Vagina (tissue), 2 donors: ENCODE measurements around the gene EFCC1. TPM values are rescaled to one million over a fixed set of nuclear protein-coding genes. Genes with fewer than 3 reads are reported as not detected.

ENCODE experiments used
- DNase-seq, 2 donors: peaks; one replicate each; pipeline ENCODE4 v3.0.0-alpha.2; 2017; ENCODE audit errors: extremely low spot score in 2 of 2
- H3K27ac ChIP-seq: fragments of 200-600 bp; sonication (generic); one replicate; pipeline ENCODE4 v1.5.1; 2019
- H3K27me3 ChIP-seq: fragments of 200-600 bp; sonication (generic); one replicate; pipeline ENCODE4 v1.5.1; 2019
- H3K36me3 ChIP-seq, 2 donors: fragments of 200-600 bp; sonication (generic); one replicate each; pipeline ENCODE4 v1.5.1; 2017 to 2019
- H3K4me1 ChIP-seq: fragments of 200-600 bp; sonication (generic); one replicate; pipeline ENCODE4 v1.5.1; 2019
- H3K4me3 ChIP-seq, 2 donors: fragments of 200-600 bp; sonication (generic); 1 replicate in 1 of 2; 2 replicates in 1 of 2; pipeline ENCODE4 v1.5.1; 2016 to 2019
- H3K9me3 ChIP-seq: fragments of 200-600 bp; sonication (generic); one replicate; pipeline ENCODE4 v1.5.1; 2019
- CTCF ChIP-seq, 3 experiments: fragments of 450-650 bp in 2 of 3; fragments of 200-600 bp in 1 of 3; sonication (generic) in 1 of 3; IDR thresholded peaks; one replicate each; pipeline ENCODE4 v1.5.1; 2017 to 2019; ENCODE audit warnings: antibody characterized with exemption in 3 of 3, mild to moderate bottlenecking in 2 of 3, moderate library complexity in 2 of 3
- POLR2A ChIP-seq, 2 donors: fragments of 450-650 bp; IDR thresholded peaks; one replicate each; pipeline ENCODE4 v1.6.1; 2017; ENCODE audit warnings: antibody characterized with exemption in 2 of 2, mild to moderate bottlenecking in 2 of 2, moderate library complexity in 2 of 2
- POLR2AphosphoS5 ChIP-seq, 2 donors: sonication (generic); formaldehyde crosslinking; IDR thresholded peaks; one replicate each; pipeline ENCODE4 v1.9.0; 2017; ENCODE audit warnings: antibody characterized with exemption in 2 of 2, mild to moderate bottlenecking in 2 of 2, low read depth in 1 of 2; ENCODE audit not compliant: insufficient read depth in 1 of 2
- intact Hi-C: fragments of 100-400 bp; cut with DNase I; formaldehyde crosslinking; loops from one replicate; pipeline ENCODE4 v1.15.1; 2023
- total RNA-seq: library from RNA; depleted of rRNA; stranded (reverse); fragments of >200 nt; gene quantifications from one replicate; pipeline ENCODE4 v1.2.3, GENCODE V29; 2016

EFCC1 gene
- total RNA-seq, 1 donor from 2014 or later: 3.7 TPM

- no peak for DNase-seq
- Histone ChIP-seq H3K4me3 (no peak overlapping the region), H3K36me3 (no peaks in the 10 kb centered on the region), H3K4me1 (no peaks in the 10 kb centered on the region), H3K27me3 (no peaks in the 10 kb centered on the region), H3K27ac (no peak overlapping the region), H3K9me3 (no peaks in the 10 kb centered on the region)
- TF ChIP-seq POLR2A (IDR thresholded peaks at IDR 0.05): no peak
- TF ChIP-seq CTCF (IDR thresholded peaks at IDR 0.05): peak; percentile 72 to 80 (median 73)
- peak in 1 of 2 donors; percentile 7 for TF ChIP-seq POLR2AphosphoS5 (IDR thresholded peaks at IDR 0.05; ENCODE audit: insufficient read depth in 1 of 2, low read depth in 1 of 2)
- intact Hi-C loops: loop anchor here (10.0 kb wide), 1 partner anchor 275 kb away; the partner anchor contains the start of gene COPG1
Observed at GRCh38 chr3:128969993-128970739, 30.9 kb upstream of the EFCC1 start.

- H3K36me3 ChIP-seq: no peaks in the 10 kb centered on the region
- H3K27ac ChIP-seq: no peak overlapping the region
- H3K4me3 ChIP-seq: no peak overlapping the region
- TF ChIP-seq POLR2A (IDR thresholded peaks at IDR 0.05): no peak
- TF ChIP-seq CTCF (IDR thresholded peaks at IDR 0.05): no peak
- no peak for TF ChIP-seq POLR2AphosphoS5 (IDR thresholded peaks at IDR 0.05; ENCODE audit: insufficient read depth in 1 of 2, low read depth in 1 of 2)
- no peaks in the 10 kb centered on the region for H3K4me1 ChIP-seq
- intact Hi-C loops: loop anchor here (10.0 kb wide), 1 partner anchor 274 kb away; the partner anchor contains the start of gene COPG1
- no peak for DNase-seq
- no peaks in the 10 kb centered on the region for H3K9me3 ChIP-seq
- no peaks in the 10 kb centered on the region for H3K27me3 ChIP-seq
Observed at GRCh38 chr3:128970740-128971047, 30.4 kb upstream of the EFCC1 start.

- intact Hi-C loops: loop anchor here (10.0 kb wide), 1 partner anchor 273 kb away; the partner anchor contains the start of gene COPG1
- DNase-seq: no peak
- Histone ChIP-seq H3K27me3 (no peaks in the 10 kb centered on the region), H3K36me3 (no peaks in the 10 kb centered on the region), H3K4me3 (no peak overlapping the region), H3K4me1 (no peaks in the 10 kb centered on the region), H3K9me3 (no peaks in the 10 kb centered on the region), H3K27ac (peak overlapping the region; percentile 56)
- TF ChIP-seq CTCF (IDR thresholded peaks at IDR 0.05) (no peak), POLR2AphosphoS5 (IDR thresholded peaks at IDR 0.05; ENCODE audit: insufficient read depth in 1 of 2, low read depth in 1 of 2) (no peak), POLR2A (IDR thresholded peaks at IDR 0.05) (no peak)
Observed at GRCh38 chr3:128971421-128972100, 29.5 kb upstream of the EFCC1 start.

GRCh38 chr3:128973988-128974564, 27.0 kb upstream of the EFCC1 start:
- DNase-seq: no peak
- Histone ChIP-seq H3K27me3 (no peaks in the 10 kb centered on the region), H3K4me1 (no peaks in the 10 kb centered on the region), H3K36me3 (no peaks in the 10 kb centered on the region), H3K27ac (no peak overlapping the region), H3K4me3 (no peak overlapping the region), H3K9me3 (no peaks in the 10 kb centered on the region)
- intact Hi-C loops: loop anchor here (10.0 kb wide), 1 partner anchor 271 kb away; the partner anchor contains the start of gene COPG1
- TF ChIP-seq POLR2A (IDR thresholded peaks at IDR 0.05) (no peak), POLR2AphosphoS5 (IDR thresholded peaks at IDR 0.05; ENCODE audit: insufficient read depth in 1 of 2, low read depth in 1 of 2) (no peak), CTCF (IDR thresholded peaks at IDR 0.05) (no peak)
